ENCODE measurements around the gene ZNF197. TPM values are rescaled to one million over a fixed set of nuclear protein-coding genes. Genes with fewer than 3 reads are reported as not detected.

The ZNF197 gene
- total and polyA plus RNA-seq, 2 of the 13 experiments (the other 11 are each of a cell fraction or from before 2014, with no cell fraction given) = 1.8 to 6.8 TPM

- TF ChIP-seq ZNF644 (CRISPR knock-in tag; IDR thresholded peaks at IDR 0.05; ENCODE audit: low read depth) (0 out of 2 replicates have a peak, but pooled peaks have one; percentile 16), ZNF550 (CRISPR knock-in tag; IDR thresholded peaks at IDR 0.05; ENCODE audit: borderline replicate concordance) (no peak), THAP9 (CRISPR knock-in tag; IDR thresholded peaks at IDR 0.05; ENCODE audit: borderline replicate concordance) (peak; percentile 81; the same call in 1 of the 2 replicates), SNAPC5 (CRISPR knock-in tag; IDR thresholded peaks at IDR 0.05; ENCODE audit: borderline replicate concordance) (no peak), TFDP1 (CRISPR knock-in tag; IDR thresholded peaks at IDR 0.05; ENCODE audit: borderline replicate concordance) (peak; percentile 50; the same call in 1 of the 2 replicates), ZNF296 (CRISPR knock-in tag; conservative IDR thresholded peaks at IDR 0.05) (no peak), CBX1 (IDR thresholded peaks at IDR 0.05; ENCODE audit: low read depth) (no peak), PHB2 (IDR thresholded peaks at IDR 0.05; ENCODE audit: partially characterized antibody) (no peak), NKX3-1 (CRISPR knock-in tag; IDR thresholded peaks at IDR 0.05) (no peak), NFYC (CRISPR knock-in tag; IDR thresholded peaks at IDR 0.05) (no peak), PCBP1 (IDR thresholded peaks at IDR 0.05; ENCODE audit: borderline replicate concordance, low read depth, low read length) (no peak), ZBTB44 (CRISPR knock-in tag; IDR thresholded peaks at IDR 0.05) (no peak), DRAP1 (CRISPR knock-in tag; IDR thresholded peaks at IDR 0.05) (no peak), ZNF674 (CRISPR knock-in tag; IDR thresholded peaks at IDR 0.05; ENCODE audit: low read depth) (no peak), TRAFD1 (CRISPR knock-in tag; IDR thresholded peaks at IDR 0.05; ENCODE audit: borderline replicate concordance) (no peak), PAXIP1 (CRISPR knock-in tag; conservative IDR thresholded peaks at IDR 0.05) (no peak), RAD51 (IDR thresholded peaks at IDR 0.05; ENCODE audit: borderline replicate concordance) (no peak)
Observed at GRCh38 chr3:44624749-44625480, at the start of gene ZNF197 (continued).
